Measurements from ENCODE around the gene SPOCK1.

The SPOCK1 gene

GRCh38 chr5:137206030-137206715, 293.0 kb downstream of the SPOCK1 start:
- in situ Hi-C loops (cut with HindIII; ENCODE audit: low sequenced_read_pairs) = no loop called here

DNA sequence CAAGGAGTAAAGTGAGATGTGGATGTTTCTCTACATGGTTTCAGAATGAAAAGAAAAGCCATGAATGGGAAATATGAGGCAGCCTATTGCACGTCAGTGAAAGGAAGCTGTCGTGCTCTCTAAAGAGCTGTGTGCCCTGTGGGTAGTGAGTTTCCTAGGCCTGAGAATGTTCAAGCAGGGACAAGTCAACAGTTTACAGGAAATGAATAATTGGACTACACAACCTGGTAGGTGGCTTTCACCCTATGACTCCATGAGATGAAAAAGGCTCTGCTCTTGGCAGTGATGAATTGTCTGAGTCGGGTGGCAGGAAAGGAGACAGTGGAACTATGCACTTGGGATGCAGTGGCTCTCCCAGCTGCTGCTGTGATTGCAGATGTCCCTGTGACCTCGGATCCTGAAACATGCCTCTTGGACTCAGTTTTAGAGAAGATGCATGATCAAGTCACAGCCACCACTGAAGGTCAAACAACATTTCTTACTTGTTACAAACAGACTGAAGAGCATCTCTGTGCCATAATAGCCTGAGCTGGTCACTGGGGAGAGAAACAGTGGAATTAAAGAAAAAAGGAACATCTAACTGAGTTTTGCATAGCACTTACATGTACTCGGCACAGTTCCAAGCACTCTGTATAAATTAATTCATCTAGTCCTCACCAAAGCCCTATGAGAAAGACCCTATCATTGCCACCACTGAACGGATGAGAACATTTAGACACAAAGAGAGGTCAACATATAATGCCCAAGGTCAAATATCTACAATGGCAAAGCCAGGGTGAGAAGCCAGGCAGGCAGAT, 293.7 kb downstream of the SPOCK1 start:
- in situ Hi-C loops (cut with HindIII; ENCODE audit: low sequenced_read_pairs) = no loop called here

GRCh38 chr5:137203011-137203632, 296.0 kb downstream of the SPOCK1 start:
- in situ Hi-C loops (cut with HindIII; ENCODE audit: low sequenced_read_pairs) = no loop called here

DNA sequence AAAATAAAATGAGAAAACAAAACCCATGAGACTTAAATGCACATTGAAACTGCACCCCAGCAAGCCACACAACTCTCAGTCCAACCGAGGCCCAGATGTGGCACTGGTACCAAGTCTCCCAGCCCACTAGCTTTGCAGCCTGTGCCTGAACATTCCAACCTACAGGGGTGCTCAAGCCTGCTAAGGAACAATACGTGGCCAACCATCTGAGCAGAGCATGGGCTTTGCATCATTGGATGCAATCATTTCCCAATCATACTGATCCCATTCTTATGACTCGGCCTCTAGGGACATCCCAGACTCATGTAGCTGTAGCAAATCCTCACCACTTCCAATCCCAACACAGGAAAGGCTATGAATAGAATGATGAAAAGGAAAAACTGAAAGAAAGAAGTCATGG, 297.2 kb downstream of the SPOCK1 start:
- in situ Hi-C loops (cut with HindIII; ENCODE audit: low sequenced_read_pairs) = no loop called here

DNA sequence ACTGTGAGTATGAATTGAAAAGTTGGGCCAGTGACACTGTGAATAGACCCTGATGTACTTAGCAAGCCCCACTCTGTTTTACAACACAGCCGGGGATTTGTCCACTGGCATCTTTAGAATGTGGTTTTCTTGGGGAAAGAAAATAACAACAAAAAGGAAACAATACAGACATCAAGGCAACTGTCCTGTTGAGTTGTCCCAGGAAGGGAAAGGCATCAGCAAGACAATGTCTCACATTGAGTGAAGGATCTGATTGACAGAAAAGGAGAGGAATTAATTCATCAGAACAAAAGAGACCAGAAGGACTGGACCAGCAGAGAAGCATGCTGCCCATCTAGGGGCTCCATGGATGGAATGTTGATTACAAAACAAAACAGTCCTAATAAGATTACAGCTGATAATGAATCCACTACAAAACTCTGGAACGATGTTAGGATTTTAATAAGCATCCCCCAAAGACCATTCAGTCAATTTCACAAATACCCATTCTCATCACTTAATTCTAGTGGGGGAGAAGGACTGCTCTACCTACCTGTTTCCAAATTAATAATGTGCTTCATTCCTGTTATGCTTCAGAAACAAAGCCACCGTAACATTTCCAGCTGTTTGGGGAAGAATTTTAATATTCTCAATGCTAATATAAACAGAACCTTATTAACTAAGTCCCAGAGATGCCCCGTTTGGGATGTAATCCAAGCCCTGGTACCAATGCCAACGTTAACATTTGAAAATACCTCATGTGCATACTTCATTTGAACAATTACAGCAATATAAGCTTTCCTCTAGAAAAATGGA, 298.0 kb downstream of the SPOCK1 start:
- in situ Hi-C loops (cut with HindIII; ENCODE audit: low sequenced_read_pairs) = no loop called here

DNA sequence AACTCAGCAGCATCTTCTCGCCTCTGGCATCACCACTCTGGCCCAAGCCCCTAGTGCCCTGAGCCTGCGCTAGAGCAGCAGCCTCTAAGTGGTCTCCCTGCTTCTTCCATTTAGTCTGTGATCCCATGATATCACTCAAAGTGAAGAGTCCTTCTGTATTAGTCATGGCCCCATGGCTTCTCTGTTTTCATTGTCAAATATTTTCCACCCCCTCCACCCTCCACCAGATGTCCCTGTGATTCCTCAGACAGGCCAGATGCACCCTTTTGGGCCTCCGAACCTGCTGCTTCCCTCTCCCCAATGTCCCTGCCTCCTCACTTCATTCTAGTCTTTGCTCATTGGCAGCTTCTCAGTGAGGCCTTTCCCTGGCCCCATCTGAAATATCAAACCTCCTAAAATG, 299.2 kb downstream of the SPOCK1 start:
- in situ Hi-C loops (cut with HindIII; ENCODE audit: low sequenced_read_pairs) = no loop called here

DNA sequence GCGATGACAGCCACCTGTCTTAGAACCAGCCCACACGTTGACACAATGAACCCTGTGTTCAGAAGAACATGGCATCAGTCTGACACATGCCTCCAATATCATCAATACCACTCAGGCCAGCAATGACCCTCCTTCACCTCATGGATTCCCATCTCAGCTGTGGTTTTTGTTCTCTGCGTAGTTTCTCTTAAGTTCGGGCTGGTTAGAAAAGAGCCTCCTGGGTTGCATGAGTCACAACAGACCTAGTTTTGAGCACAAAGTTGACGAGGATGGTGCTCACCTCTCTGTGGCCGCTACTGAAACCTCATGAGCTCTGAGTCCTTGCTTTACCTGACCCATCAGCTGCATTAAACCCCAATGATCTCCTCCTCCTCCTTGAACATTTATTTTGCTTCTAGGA, 299.9 kb downstream of the SPOCK1 start:
- in situ Hi-C loops (cut with HindIII; ENCODE audit: low sequenced_read_pairs) = no loop called here

DNA sequence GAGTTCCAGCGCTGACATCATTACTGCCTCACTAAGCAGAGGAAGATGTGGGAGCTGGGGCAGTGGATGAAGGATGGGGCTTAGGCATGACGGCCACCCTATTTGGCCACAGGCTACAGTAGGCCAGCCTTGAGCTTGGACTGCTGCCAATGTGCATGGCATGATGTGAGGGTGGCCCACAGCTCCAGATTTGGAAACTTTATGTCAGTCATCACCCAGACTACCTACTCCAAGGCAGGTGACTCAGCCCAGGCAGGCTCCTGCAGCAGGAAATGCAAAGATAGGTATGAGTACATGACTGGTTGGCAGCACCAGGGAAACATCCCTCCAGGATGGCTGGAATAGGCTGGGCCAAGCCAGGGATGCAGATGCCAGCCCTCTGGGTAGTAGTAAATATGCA, 303.6 kb downstream of the SPOCK1 start:
- in situ Hi-C loops (cut with HindIII; ENCODE audit: low sequenced_read_pairs) = no loop called here

DNA sequence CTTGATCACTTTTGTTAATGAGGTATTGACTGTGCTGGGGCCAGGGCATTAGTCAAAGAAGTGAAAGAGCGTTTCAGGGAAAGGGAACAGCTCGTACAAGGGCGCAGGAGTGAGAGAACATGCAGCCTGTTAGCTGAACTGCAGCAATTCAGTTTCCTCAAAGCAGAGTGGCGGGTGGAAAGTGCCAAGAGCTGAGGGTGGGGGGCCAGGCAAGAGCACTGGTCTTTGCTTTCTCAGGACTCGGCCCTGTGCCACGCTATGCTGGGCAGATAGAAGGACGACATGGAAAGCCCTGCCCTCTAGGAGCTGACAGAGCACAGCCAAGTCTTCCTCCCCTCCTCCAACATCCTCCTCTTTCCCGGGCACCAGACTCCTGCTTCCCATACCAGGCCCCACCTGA, 304.8 kb downstream of the SPOCK1 start:
- in situ Hi-C loops (cut with HindIII; ENCODE audit: low sequenced_read_pairs) = no loop called here

DNA sequence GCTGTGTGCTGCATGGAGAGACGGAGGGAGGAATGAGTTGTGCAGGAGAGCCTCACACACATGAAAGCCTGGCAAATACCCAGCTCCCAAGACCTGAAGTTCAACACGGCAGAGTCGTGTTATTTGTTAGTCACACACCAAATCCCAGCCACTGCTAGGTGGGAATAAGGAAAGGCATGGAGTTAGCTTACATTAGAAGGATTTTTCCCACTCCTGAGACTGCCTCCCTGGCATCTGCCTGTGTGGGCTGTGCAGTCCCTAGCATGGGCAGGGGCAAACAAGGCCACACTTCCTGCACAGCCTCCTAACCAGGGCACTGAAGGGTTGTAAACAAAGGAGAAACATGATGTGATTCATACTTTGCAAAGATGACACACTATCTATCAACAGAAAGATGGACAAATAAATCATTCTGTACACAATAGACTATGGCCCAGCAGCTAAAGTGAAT, 306.8 kb downstream of the SPOCK1 start:
- in situ Hi-C loops (cut with HindIII; ENCODE audit: low sequenced_read_pairs) = no loop called here

GRCh38 chr5:137191179-137191578, 307.9 kb downstream of the SPOCK1 start:
- in situ Hi-C loops (cut with HindIII; ENCODE audit: low sequenced_read_pairs) = no loop called here

- in situ Hi-C loops (cut with HindIII; ENCODE audit: low sequenced_read_pairs) = no loop called here
Measured at GRCh38 chr5:137190441-137190840, 308.7 kb downstream of the SPOCK1 start.

DNA sequence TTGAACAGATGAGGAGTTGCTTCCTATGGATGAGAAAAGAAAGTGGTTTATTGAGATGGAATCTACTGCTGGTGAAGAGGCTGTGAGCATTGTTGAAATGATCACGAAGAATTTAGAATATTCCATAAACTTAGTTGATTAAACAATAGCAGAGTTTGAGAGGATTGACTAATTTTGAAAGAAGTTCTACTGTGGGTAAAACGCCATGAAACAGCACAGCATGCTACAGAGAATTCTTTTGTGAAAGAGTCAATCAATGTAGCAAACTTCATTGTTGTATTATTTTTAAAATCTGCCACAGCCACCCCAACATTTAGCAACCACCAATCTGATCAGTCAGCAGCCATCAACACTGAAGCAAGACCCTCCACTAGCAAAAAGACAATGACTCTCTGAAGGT, 309.1 kb downstream of the SPOCK1 start:
- in situ Hi-C loops (cut with HindIII; ENCODE audit: low sequenced_read_pairs) = no loop called here

- in situ Hi-C loops (cut with HindIII; ENCODE audit: low sequenced_read_pairs) = no loop called here
Measured at GRCh38 chr5:137188566-137188965, 310.6 kb downstream of the SPOCK1 start.

DNA sequence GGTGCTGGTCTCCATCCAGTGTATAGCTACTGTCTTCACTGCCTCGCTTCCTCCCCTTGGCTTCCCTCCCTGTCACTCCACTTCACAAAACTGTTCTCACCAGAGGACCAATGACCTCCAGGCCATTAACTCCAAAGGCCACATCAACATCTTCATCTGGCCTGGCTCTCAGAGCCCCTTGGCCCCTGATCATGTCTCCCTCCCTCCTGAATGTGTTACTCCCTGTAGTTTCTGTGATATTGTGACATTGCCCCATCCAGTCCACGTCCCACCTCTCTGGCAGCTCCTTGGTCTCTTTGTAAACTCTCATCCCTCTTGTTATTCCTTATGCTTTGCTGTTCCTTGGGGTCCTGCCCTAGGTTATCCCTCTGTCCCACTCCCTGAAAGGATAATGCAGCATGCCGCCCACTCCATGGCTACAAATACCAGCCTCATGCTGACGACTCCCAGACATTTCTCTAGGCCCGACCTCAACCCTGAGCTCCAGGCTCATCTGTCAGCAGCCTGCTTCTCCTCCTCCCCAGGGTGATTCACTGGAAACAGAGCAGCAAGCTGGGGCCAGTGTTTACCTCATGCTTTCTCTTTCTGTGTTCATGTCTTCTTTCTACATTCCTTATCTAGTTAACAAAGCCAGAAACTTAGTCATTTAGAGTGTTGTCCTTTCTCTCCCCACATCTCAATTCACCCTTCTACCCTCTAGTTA, 312.2 kb downstream of the SPOCK1 start:
- in situ Hi-C loops (cut with HindIII; ENCODE audit: low sequenced_read_pairs) = no loop called here

- in situ Hi-C loops (cut with HindIII; ENCODE audit: low sequenced_read_pairs) = no loop called here
Measured at GRCh38 chr5:137185193-137185592, 313.9 kb downstream of the SPOCK1 start.

DNA sequence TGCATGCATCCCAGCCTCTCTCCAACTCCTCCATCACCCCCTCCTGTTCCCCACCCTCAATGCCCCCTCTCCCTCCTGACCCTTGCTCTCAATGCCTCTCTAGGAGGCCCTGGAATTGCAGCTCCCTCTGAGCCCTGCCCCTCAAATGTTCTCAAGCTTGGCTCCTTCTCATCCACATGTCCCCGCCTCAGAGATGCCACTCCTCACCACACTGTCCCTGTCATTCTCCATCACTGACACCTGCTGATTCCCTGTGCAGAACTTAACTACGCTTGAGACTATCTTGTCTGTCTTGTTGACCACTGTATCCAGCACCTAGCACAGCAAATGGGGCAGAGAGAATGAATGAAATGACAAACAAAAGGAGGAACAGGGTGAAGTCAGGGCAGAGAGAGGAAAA, 314.4 kb downstream of the SPOCK1 start:
- in situ Hi-C loops (cut with HindIII; ENCODE audit: low sequenced_read_pairs) = no loop called here

GRCh38 chr5:137182576-137182975, 316.6 kb downstream of the SPOCK1 start:
- in situ Hi-C loops (cut with HindIII; ENCODE audit: low sequenced_read_pairs) = no loop called here

GRCh38 chr5:137181667-137182066, 317.5 kb downstream of the SPOCK1 start:
- in situ Hi-C loops (cut with HindIII; ENCODE audit: low sequenced_read_pairs) = no loop called here

- in situ Hi-C loops (cut with HindIII; ENCODE audit: low sequenced_read_pairs) = no loop called here
Measured at GRCh38 chr5:137179203-137179602, 319.9 kb downstream of the SPOCK1 start.

DNA sequence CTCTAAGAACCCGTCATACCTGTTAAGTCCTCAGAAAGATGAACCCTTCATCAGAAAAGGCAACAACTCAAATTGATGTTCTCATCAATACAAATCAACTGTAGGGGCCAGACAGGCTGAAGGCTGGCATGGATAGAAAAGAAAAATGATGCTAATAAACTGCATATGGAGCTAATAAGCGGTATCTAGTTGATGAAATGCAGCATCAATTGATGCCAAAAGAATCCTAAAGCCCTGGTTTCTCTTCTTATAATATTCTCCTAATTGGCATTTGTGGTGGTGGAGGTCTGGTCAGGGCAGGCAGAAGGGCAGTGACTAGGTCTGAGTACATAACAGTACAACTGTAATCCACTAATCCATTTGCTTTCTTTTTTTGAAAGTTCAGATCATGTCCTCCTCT, 322.5 kb downstream of the SPOCK1 start:
- in situ Hi-C loops (cut with HindIII; ENCODE audit: low sequenced_read_pairs) = no loop called here
